ENCODE results near the gene MRPS24. TPM values are rescaled to one million over a fixed set of nuclear protein-coding genes. Genes with fewer than 3 reads are reported as not detected.
"Not testable (repeated sequence)": the region's sequence is repeated elsewhere in the genome, so short reads cannot be mapped to it uniquely, and the experiment has no call there.

The MRPS24 gene
- total and polyA plus RNA-seq, 2 of the 13 experiments (the other 11 are each of a cell fraction or from before 2014, with no cell fraction given): 135 to 162 TPM

- TF ChIP-seq AKNA (CRISPR knock-in tag; IDR thresholded peaks at IDR 0.05; ENCODE audit: borderline replicate concordance) (no peak), CERS6 (CRISPR knock-in tag; IDR thresholded peaks at IDR 0.05) (no peak), NFYC (CRISPR knock-in tag; IDR thresholded peaks at IDR 0.05) (peak; percentile 23; the same call in 1 of the 2 replicates), MXI1 (IDR thresholded peaks at IDR 0.05; ENCODE audit: borderline replicate concordance, low read depth, low read length) (peak; percentile 48; the same call in 1 of the 3 replicates), HMGA1 (CRISPR knock-in tag; conservative IDR thresholded peaks at IDR 0.05) (no peak), HHEX (CRISPR knock-in tag; IDR thresholded peaks at IDR 0.05) (no peak)
- TF ChIP-seq, protein P1, sequence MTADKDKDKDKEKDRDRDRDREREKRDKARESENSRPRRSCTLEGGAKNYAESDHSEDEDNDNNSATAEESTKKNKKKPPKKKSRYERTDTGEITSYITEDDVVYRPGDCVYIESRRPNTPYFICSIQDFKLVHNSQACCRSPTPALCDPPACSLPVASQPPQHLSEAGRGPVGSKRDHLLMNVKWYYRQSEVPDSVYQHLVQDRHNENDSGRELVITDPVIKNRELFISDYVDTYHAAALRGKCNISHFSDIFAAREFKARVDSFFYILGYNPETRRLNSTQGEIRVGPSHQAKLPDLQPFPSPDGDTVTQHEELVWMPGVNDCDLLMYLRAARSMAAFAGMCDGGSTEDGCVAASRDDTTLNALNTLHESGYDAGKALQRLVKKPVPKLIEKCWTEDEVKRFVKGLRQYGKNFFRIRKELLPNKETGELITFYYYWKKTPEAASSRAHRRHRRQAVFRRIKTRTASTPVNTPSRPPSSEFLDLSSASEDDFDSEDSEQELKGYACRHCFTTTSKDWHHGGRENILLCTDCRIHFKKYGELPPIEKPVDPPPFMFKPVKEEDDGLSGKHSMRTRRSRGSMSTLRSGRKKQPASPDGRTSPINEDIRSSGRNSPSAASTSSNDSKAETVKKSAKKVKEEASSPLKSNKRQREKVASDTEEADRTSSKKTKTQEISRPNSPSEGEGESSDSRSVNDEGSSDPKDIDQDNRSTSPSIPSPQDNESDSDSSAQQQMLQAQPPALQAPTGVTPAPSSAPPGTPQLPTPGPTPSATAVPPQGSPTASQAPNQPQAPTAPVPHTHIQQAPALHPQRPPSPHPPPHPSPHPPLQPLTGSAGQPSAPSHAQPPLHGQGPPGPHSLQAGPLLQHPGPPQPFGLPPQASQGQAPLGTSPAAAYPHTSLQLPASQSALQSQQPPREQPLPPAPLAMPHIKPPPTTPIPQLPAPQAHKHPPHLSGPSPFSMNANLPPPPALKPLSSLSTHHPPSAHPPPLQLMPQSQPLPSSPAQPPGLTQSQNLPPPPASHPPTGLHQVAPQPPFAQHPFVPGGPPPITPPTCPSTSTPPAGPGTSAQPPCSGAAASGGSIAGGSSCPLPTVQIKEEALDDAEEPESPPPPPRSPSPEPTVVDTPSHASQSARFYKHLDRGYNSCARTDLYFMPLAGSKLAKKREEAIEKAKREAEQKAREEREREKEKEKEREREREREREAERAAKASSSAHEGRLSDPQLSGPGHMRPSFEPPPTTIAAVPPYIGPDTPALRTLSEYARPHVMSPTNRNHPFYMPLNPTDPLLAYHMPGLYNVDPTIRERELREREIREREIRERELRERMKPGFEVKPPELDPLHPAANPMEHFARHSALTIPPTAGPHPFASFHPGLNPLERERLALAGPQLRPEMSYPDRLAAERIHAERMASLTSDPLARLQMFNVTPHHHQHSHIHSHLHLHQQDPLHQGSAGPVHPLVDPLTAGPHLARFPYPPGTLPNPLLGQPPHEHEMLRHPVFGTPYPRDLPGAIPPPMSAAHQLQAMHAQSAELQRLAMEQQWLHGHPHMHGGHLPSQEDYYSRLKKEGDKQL (CRISPR knock-in tag; IDR thresholded peaks at IDR 0.05; ENCODE audit: low read depth): no peak
Measured at GRCh38 chr7:43834463-43835251, 34.7 kb downstream of the MRPS24 start (continued).

DNA sequence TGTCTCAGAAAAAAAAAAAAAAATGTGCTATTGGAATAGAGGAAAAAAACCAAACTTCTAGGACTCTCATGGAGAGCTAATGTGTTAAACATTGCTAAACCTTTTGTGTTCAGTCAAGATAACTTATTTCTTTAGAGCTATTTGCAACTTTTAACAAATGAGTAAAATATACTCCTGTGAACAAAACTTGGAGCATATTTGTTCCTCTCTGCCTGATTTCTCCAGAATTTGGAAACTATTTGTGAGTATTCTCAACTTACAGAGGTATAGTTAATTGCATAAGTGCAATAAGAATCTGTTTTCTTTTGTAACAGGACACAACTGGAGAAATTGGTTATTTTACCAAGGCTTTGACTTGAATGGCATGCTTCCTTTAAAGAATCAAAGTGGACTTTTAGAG, 38.4 kb downstream of the MRPS24 start:
- intact Hi-C loops (cut with micrococcal nuclease; ENCODE audit: unreplicated experiment): loop anchor here (10.0 kb wide), 1 partner anchor 376 kb away; no protein-coding TSS in a partner anchor
- H3K4me2 ChIP-seq (ENCODE audit: low read depth, low read length); H3K79me2 ChIP-seq (ENCODE audit: insufficient read depth, low read length); DNase-seq (ENCODE audit: low spot score); H2AFZ ChIP-seq (ENCODE audit: low read length); CTCF ChIA-PET (ENCODE audit: low intra/inter-chr PET ratio, low total read pairs); BruUV-seq (replicated peaks); H3K27ac ChIP-seq (ENCODE audit: extremely low read length, insufficient read depth, low read length); ATAC-seq; H3K9ac ChIP-seq (ENCODE audit: insufficient read depth, low read depth, low read length); H3K9me3 ChIP-seq (ENCODE audit: low read length); H3K36me3 ChIP-seq (replicated peaks in 1 of 2; ENCODE audit: control insufficient read depth in 1 of 2, insufficient read depth in 2 of 2, low read length in 2 of 2); H4K20me1 ChIP-seq (ENCODE audit: insufficient read depth, low read length); FAIRE-seq; POLR2A ChIA-PET; H3K4me3 ChIP-seq (replicated peaks in 1 of 3; ENCODE audit: insufficient read depth in 1 of 3, low read depth in 2 of 3, low read length in 3 of 3): not testable (repeated sequence)
- in situ Hi-C loops (cut with HindIII; ENCODE audit: extremely low pct_ligation_motif_present, low pct_unique_long_range_greater_than_20kb): loop anchor here (25.0 kb wide), 1 partner anchor 369 kb away; no protein-coding TSS in a partner anchor
- Histone ChIP-seq H3K27me3 (ENCODE audit: control insufficient read depth in 1 of 2, insufficient read depth in 2 of 2, low read length in 2 of 2) (peaks cover 0 to 17% of the 10 kb centered on the region in 2 experiments; a peak in 1 of 5 replicates), H3K4me1 (ENCODE audit: insufficient read depth, low read length) (peaks cover 13% of the 10 kb centered on the region)

All from HepG2 (cell line).